T47D (cell line): Measurements from ENCODE around the gene PHOSPHO1.
"Not testable (repeated sequence)": the region's sequence is repeated elsewhere in the genome, so short reads cannot be mapped to it uniquely, and the experiment has no call there.

Experiments
- DNase-seq, 2 experiments: peaks; one replicate each; pipeline versions ENCODE4 v3.0.0 to v3.0.0-alpha.2; 2011 to 2012; ENCODE audit warnings: low read depth in 1 of 2, low spot score in 1 of 2
- JUND ChIP-seq: IDR thresholded peaks from 2 replicates; pipeline ENCODE4 v1.6.1; 2012; ENCODE audit warnings: low read depth
- in situ Hi-C: cut with HindIII; loops from 2 replicates; pipeline ENCODE4 v1.10.0; 2016; ENCODE audit warnings: low sequenced_read_pairs, low pct_unique_long_range_greater_than_20kb

The PHOSPHO1 gene

GRCh38 chr17:49230636-49231562 is at the start of gene PHOSPHO1:
Gene PHOSPHO1 (minus strand): TSS chr17:49230787. CDS start chr17:49226691, 4,096 bp downstream.
- in situ Hi-C loops = no loop called here
- no peak for TF ChIP-seq JUND
- peak; percentile 84 to 94 for DNase-seq

- no peak for TF ChIP-seq JUND
- in situ Hi-C loops = no loop called here
- no peak for DNase-seq
Observed at GRCh38 chr17:49280061-49280460, 49.5 kb upstream of the PHOSPHO1 start.

- in situ Hi-C loops, DNase-seq: not testable (repeated sequence)
Observed at GRCh38 chr17:49279263-49280015, 48.9 kb upstream of the PHOSPHO1 start.

GRCh38 chr17:49278076-49278475 is 47.5 kb upstream of the PHOSPHO1 start:
- DNase-seq = no peak
- TF ChIP-seq JUND = no peak
- in situ Hi-C loops = no loop called here

GRCh38 chr17:49277638-49278037 is 47.1 kb upstream of the PHOSPHO1 start:
- in situ Hi-C loops = no loop called here
- TF ChIP-seq JUND = no peak

GRCh38 chr17:49275981-49276380 is 45.4 kb upstream of the PHOSPHO1 start:
- in situ Hi-C loops, DNase-seq: not testable (repeated sequence)

More at GRCh38 chr17:49277638-49278037, 47.1 kb upstream of the PHOSPHO1 start:
- DNase-seq = no peak

GRCh38 chr17:49269356-49269755 is 38.8 kb upstream of the PHOSPHO1 start:
- in situ Hi-C loops = no loop called here
- no peak for DNase-seq
- TF ChIP-seq JUND = no peak

- no peak for DNase-seq
- TF ChIP-seq JUND = no peak
- in situ Hi-C loops = no loop called here
Observed at GRCh38 chr17:49267912-49268311, 37.3 kb upstream of the PHOSPHO1 start.

- in situ Hi-C loops = no loop called here
- TF ChIP-seq JUND = no peak
- DNase-seq = no peak
Observed at GRCh38 chr17:49266233-49266632, 35.6 kb upstream of the PHOSPHO1 start.

GRCh38 chr17:49261540-49261939 is 31.0 kb upstream of the PHOSPHO1 start:
- in situ Hi-C loops, DNase-seq: not testable (repeated sequence)

GRCh38 chr17:49260817-49261291 is 30.3 kb upstream of the PHOSPHO1 start:
- in situ Hi-C loops = no loop called here

GRCh38 chr17:49260011-49260816 is 29.6 kb upstream of the PHOSPHO1 start:
- DNase-seq = peak; percentile 68 to 73
- TF ChIP-seq JUND = no peak
- in situ Hi-C loops = no loop called here

More at GRCh38 chr17:49260817-49261291, 30.3 kb upstream of the PHOSPHO1 start:
- TF ChIP-seq JUND = no peak
- DNase-seq = peak in 1 of 2 experiments; percentile 39
